MCF 10A (cell line): ENCODE data around the gene FASN. TPM values are rescaled to one million over a fixed set of nuclear protein-coding genes. Genes with fewer than 3 reads are reported as not detected.

Experiments used
- BruUV-seq: library from RNA; stranded (reverse); fragments of 400-500 nt; replicated peaks from 2 replicates; lab custom pipeline; 2021; lab: Mats Ljungman, UMichigan
- CTCF ChIA-PET: fragments of 300-600 bp; sonication (Branson Sonifier 250); formaldehyde crosslinking; extraction: SDS; loops from one replicate; lab custom pipeline; 2021; ENCODE audit warnings: antibody characterized with exemption, inconsistent platforms; lab: Yijun Ruan, JAX
- POLR2A ChIA-PET: fragments of 300-600, 350-650 bp; sonication (Branson Sonifier 250); formaldehyde crosslinking; extraction: SDS; loops from one replicate; lab custom pipeline; 2020; ENCODE audit warnings: antibody characterized with exemption, inconsistent platforms; lab: Yijun Ruan, JAX
- DNase-seq: peaks from one replicate; pipeline ENCODE4 v3.0.0-alpha.2; 2018; ENCODE audit not compliant: unreplicated experiment
- H3K27ac Mint-ChIP-seq: one replicate; pipeline ENCODE4 v1.8.0; 2022; ENCODE audit warnings: mild to moderate bottlenecking, low read depth, mixed read lengths; ENCODE audit not compliant: unreplicated experiment
- H3K27me3 Mint-ChIP-seq: one replicate; pipeline ENCODE4 v1.8.0; 2022; ENCODE audit warnings: mixed read lengths; ENCODE audit not compliant: insufficient read depth, unreplicated experiment
- H3K36me3 Mint-ChIP-seq: one replicate; pipeline ENCODE4 v1.8.0; 2022; ENCODE audit warnings: mild to moderate bottlenecking, moderate library complexity, mixed read lengths; ENCODE audit not compliant: insufficient read depth, unreplicated experiment
- H3K4me1 Mint-ChIP-seq: one replicate; pipeline ENCODE4 v1.8.0; 2022; ENCODE audit warnings: mixed read lengths; ENCODE audit not compliant: insufficient read depth, unreplicated experiment
- H3K4me3 Mint-ChIP-seq: one replicate; pipeline ENCODE4 v1.8.0; 2022; ENCODE audit warnings: mild to moderate bottlenecking, moderate library complexity, mixed read lengths; ENCODE audit not compliant: unreplicated experiment
- H3K9me3 Mint-ChIP-seq: one replicate; pipeline ENCODE4 v1.8.0; 2022; ENCODE audit warnings: mixed read lengths; ENCODE audit not compliant: unreplicated experiment
- CTCF ChIP-seq: fragments of 200-600 bp; IDR thresholded peaks from one replicate; pipeline ENCODE4 v1.8.0; 2022; ENCODE audit warnings: antibody characterized with exemption, mild to moderate bottlenecking; ENCODE audit not compliant: unreplicated experiment
- intact Hi-C: fragments of 100-400 bp; cut with micrococcal nuclease; formaldehyde crosslinking; loops from 2 replicates; pipeline ENCODE4 v1.14.1; 2022
- total RNA-seq: library from RNA; stranded (reverse); gene quantifications from 2 replicates; pipeline ENCODE4 v1.2.3, GENCODE V29; 2022

FASN gene
- total RNA-seq, 1 experiment from 2014 or later: 120 TPM

GRCh38 chr17:82096709-82097183 lies 1.3 kb downstream of the FASN start:
- H3K4me1 Mint-ChIP-seq: no peaks in the 10 kb centered on the region
- BruUV-seq: no TSS peak
- H3K4me3 Mint-ChIP-seq: peak overlapping the region; percentile 75
- TF ChIP-seq CTCF: no peak
- intact Hi-C loops: loop anchor here (10.0 kb wide), 1 partner anchor 62 kb away; the partner anchor contains the start of genes DCXR and RAC3
- peaks cover 58% of the 10 kb centered on the region for H3K36me3 Mint-ChIP-seq
- no peak for DNase-seq
- H3K27ac Mint-ChIP-seq: no peak overlapping the region
- ChIA-PET POLR2A (interaction anchor here (0.6 to 3.2 kb wide), 10 partner anchors 10 to 201 kb away, joined by 3 to 39 read pairs (median 6); partner anchors contain the start of genes DCXR, DUS1L and RAC3), CTCF (interaction anchor here (0.7 to 1.3 kb wide), 5 partner anchors 31 to 61 kb away, joined by 3 to 4 read pairs (median 3); no protein-coding TSS in a partner anchor)
- H3K9me3 Mint-ChIP-seq: no peaks in the 10 kb centered on the region
- no peaks in the 10 kb centered on the region for H3K27me3 Mint-ChIP-seq

- TF ChIP-seq CTCF: no peak
- no TSS peak for BruUV-seq
- POLR2A ChIA-PET: interaction anchor here (0.6 to 3.2 kb wide), 15 partner anchors 9 to 202 kb away, joined by 3 to 15 read pairs (median 5); partner anchors contain the start of genes DCXR, DUS1L and RAC3
Observed at GRCh38 chr17:82095777-82096708, 2.0 kb downstream of the FASN start.

GRCh38 chr17:82094931-82095776 lies 2.9 kb downstream of the FASN start:
- ChIA-PET CTCF (interaction anchor here (0.7 to 1.3 kb wide), 5 partner anchors 29 to 141 kb away, joined by 3 read pairs; no protein-coding TSS in a partner anchor), POLR2A (interaction anchor here (0.6 to 3.2 kb wide), 12 partner anchors 8 to 743 kb away, joined by 3 to 15 read pairs (median 5); partner anchors contain the start of genes DCXR and DUS1L)
- Mint-ChIP-seq H3K36me3 (peaks cover 70% of the 10 kb centered on the region), H3K27me3 (no peaks in the 10 kb centered on the region), H3K27ac (no peak overlapping the region), H3K4me3 (peak overlapping the region; percentile 75), H3K4me1 (no peaks in the 10 kb centered on the region), H3K9me3 (no peaks in the 10 kb centered on the region)
- no peak for TF ChIP-seq CTCF
- BruUV-seq: no TSS peak
- no peak for DNase-seq
- intact Hi-C loops: loop anchor here (10.0 kb wide), 1 partner anchor 60 kb away; the partner anchor contains the start of genes DCXR and RAC3

More at GRCh38 chr17:82095777-82096708, 2.0 kb downstream of the FASN start:
- H3K36me3 Mint-ChIP-seq: peaks cover 65% of the 10 kb centered on the region
- DNase-seq: no peak
- peak overlapping the region; percentile 75 for H3K4me3 Mint-ChIP-seq
- H3K27ac Mint-ChIP-seq: no peak overlapping the region
- intact Hi-C loops: loop anchor here (10.0 kb wide), 1 partner anchor 61 kb away; the partner anchor contains the start of genes DCXR and RAC3
- CTCF ChIA-PET: interaction anchor here (0.7 to 1.3 kb wide), 8 partner anchors 30 to 142 kb away, joined by 3 to 4 read pairs (median 3); no protein-coding TSS in a partner anchor
- H3K4me1 Mint-ChIP-seq: no peaks in the 10 kb centered on the region
- H3K27me3 Mint-ChIP-seq: no peaks in the 10 kb centered on the region
- H3K9me3 Mint-ChIP-seq: no peaks in the 10 kb centered on the region
